Stimulated activated CD4-positive, alpha-beta T cell treated with anti-CD3 and anti-CD28 coated beads, TNF-alpha, amount 100 ng/mL, for 1 hour (primary cell): ENCODE measurements around the gene CDC42EP1.
"Not testable (repeated sequence)": the region's sequence is repeated elsewhere in the genome, so short reads cannot be mapped to it uniquely, and the experiment has no call there.

Source experiments
- DNase-seq, 3 donors: peaks; one replicate each; pipeline ENCODE4 v3.0.0-alpha.2; 2020; ENCODE audit warnings: low read depth in 3 of 3, low spot score in 1 of 3

CDC42EP1 gene

DNA sequence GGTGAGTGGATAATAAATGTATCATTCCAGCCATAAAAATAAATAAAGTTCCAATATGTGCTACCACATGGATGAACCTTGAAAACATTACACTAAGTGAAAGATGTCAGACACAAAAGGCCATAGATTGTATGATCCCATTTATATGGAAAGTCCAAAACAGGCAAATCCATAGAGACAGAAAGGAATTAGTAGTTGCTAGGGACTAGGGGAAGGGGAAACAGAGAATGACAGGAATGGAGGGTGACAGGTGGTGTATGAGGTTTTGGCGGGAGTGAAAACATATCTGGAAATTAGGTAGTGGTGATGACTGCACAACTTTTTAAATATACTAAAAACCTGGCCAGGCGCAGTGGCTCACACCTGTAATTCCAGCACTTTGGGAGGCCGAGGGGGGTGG is 25.8 kb upstream of the CDC42EP1 start:
- DNase-seq: no peak

DNA sequence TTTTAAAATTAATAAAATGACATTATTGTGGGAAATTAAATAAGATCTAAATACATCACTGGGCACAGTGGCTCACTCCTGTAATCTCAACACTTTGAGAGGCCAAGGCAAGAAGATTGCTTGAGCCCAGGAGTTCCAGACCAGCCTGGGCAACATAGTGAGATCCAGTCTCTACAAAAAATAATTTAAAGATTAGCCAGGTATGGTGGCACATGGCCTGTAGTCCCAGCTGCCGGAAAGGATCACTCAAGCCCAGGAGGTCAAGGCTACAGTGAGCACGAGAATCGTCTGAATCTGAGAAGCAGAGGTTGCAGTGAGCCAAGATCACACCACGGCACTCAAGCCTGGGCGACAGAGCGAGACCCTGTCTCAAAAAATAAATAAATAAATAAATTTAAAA is 25.1 kb upstream of the CDC42EP1 start:
- no peak for DNase-seq

DNA sequence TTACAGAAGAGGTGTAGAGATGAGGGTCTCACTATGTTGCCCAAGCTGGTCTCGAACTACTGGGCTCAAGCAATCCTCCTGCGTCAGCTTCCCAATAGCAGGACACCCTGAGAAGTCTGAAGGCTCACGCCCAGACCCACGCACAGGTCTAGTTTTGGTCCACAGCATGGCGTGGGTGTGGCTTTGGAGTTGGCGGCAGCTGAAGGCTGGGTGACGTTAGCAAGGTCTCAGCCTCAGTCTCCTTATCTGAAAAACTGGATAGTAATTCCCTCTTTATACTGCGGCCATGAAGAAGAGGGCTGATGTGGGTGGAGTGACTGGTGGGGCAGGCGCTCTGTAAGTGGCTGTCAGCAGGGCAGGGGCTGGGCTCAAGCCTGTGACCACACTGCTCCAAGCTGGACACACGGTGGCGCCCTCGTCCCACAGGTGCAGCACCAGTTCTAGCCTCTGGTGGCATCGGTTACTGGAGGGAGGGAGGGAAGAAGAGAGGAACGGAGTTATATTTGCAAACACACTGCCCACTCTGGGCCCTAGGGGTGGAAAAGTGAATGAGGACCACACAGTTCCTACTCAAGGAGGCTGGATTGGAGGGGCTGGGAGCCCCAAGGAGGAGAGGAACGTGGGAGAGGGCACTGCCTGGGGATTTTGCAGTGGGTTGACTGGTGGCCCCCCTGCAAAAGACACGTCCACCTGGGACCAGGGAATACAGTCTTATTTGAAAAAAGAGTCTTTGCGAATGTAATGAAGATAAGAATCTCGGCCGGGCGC is 21.5 kb upstream of the CDC42EP1 start:
- peak; percentile 77 to 82 (median 79) for DNase-seq

DNA sequence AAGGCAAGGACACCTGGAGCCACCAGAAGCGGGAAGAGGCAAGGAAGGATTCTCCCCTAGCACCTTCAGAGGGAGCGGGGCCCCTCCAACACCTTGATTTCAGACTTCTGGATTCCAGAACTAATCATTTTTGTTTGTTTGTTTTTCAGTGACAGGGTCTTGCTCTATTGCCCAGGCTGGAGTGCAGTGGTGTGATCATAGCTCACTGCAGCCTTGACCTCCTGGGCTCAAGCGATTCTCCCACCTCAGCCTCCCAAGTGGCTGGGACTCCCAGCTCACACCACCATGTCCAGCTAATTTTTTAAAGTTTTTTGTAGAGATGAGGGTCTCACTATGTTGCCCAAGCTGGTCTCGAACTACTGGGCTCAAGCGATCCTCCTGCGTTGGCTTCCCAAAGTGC is 20.5 kb upstream of the CDC42EP1 start:
- DNase-seq: not testable (repeated sequence)

DNA sequence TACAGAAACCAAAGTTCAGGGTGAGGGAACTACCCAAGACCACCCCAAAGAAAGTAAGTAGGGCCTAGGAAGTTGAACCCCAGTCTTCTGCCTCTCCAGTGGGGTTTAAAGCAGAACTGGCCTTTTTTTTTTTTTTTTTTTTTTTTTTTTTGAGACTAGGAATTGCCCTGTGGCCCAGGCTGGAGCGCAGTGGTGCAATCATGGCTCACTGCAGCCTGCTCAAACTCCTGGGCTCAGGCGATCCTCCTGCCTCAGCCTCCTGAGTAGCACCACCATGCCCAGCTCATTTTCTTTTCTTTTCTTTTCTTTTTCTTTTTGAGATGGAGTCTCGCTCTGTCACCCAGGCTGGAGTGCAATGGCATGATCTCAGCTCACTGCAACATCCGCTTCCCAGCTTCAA is 17.9 kb upstream of the CDC42EP1 start:
- DNase-seq: not testable (repeated sequence)

DNA sequence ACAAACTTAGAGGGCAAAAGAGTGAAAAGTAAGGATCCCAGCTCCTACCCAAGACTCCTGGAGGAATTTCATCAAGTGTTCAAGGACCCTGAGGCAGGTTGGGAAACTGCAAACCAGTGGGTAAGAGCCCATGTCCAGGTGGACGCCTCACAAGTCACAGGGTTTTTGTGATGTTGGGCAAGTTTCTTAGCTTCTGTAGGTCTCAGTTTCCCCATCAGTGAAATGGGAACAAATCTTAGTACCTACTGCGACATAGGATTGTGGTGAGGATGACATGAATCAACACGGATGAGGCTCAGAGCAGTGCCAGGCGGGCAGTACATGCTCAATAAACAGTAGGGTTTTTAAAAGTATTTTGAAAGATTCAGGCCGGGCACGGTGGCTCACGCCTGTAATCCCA is 17.3 kb upstream of the CDC42EP1 start:
- DNase-seq: no peak

DNA sequence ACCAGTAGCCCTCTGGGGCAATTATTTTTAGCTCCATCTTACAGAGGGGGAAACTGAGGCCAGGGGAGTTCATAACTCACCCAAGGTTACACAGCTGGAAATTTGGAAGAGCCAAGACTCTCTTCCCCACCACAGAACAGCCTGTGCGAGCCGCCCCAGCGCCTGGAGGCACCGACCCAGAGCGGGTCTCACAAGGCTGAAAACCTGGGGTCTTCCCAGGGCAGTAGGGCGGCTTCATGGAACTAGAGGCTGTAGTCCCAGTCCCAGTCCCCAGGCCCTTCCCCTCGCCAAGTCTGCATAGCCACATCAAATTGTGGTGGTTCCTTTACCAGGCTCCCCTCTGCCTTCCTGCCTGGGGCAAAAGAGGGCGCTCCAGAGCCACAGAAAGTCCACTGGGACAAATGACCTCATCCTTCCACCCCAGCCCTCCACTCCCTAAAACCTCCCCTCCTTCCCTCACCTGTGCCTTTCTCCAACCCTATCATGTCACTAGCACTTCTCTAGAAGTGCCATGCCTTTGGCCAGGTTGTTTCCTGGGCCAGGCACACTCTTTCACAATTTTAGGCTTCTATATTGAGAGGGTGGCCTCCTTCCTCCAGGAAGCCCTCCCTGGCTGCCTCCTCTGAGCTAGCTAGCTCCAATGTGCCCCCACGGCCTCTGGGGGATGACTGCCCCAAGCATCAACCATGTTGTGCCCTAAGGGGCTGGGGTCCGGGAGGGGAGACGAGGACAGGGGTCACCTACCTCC is 15.2 kb upstream of the CDC42EP1 start:
- no peak for DNase-seq

DNA sequence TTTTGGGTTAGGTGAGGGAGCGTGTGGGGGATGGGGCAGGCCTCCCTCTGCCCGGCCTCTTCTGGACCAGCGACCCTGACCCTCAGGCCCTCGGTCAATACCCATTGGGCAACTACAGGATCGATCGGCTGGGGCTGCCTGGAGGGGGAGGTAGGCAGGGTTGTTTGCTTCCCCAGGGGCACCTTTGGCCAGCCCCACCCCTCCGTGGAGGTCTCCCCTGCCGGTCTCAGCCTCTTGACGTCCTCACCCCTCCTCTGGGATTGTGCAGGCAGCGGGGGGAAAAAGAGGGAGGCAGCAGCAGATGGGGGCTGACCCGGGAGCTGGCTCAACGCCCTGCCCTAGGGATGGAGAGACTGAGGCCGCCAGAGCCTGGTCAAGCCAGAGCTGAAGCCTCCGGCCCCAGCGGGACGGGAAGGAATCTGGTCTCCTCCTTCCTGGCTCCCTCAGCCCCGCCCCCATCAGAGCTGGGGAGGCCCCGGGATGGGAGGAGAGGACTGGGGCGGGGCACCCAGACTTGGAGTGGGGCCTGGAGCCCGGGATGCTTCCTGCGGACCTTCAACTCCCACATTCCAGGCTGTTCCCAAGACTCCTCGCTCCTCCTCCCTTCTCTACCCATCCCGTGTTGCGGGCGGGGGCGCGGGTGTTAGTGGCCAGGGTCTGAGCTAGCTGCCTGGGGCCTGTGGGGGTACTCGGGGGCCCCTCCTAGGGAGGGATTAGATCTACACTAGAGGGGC is 14.4 kb upstream of the CDC42EP1 start:
- DNase-seq: no peak

DNA sequence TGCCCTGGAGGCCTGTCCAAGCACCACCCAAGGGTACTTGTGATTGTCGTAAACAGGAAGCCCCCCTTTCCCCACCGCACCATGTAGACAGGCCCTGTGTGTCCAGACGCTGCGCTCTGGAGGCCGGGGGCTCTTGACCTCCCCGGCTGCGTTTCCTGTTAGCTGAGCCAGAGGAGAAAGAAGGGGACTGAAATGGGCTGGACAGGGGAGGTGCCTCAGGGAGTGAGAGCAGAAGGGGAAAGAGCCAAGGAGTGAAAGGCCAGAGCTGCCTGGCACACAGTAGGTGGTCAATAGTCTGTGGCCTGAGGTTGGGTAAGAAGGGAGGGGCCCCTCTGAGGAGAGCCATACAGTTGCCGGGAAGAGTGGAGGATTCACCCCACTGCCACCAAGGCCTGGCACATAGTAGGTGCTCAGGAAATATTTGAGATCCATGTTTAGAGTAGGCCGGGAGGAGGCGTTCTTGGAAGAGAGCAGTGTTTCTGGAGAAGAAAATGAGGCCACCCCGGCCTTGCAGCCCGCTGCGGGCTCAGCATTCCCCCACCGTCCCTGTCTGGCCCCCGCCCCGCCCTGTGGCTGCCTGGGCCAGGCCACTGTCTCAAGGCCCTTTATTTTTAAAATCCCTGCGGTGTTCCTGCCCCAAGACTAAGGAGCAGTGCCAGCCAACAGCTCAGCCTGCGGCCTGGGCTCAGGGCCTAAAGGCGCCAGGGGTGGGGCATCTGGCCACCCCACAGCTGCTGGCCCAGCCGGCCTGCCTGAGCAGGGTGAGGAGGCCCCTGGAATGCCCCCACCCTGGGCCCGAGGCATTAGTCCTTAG is 13.6 kb upstream of the CDC42EP1 start:
- no peak for DNase-seq

DNA sequence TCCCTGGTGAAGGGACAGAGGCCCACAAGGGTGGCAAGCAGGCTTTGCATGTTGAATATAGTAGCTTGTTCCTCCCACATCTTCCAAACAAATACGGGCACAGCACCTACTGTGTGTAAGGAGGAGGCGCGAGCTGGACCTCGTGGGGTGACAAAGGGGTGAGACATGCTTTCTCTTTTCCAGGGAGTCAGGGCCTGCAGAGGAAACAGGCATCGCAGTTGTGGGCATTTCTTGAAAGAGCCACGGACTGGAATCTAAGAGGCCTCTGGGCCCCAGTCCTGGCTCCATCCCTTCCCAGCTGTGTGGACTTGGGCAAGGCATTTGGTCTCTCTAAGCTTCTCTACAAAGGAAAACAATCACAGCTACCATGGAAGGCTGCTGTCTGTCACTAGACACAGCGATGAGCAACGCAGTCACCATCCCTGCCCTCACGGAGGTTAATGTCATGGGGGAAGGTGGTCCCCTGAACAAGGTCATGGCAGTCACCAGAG is 13.0 kb upstream of the CDC42EP1 start:
- no peak for DNase-seq

DNA sequence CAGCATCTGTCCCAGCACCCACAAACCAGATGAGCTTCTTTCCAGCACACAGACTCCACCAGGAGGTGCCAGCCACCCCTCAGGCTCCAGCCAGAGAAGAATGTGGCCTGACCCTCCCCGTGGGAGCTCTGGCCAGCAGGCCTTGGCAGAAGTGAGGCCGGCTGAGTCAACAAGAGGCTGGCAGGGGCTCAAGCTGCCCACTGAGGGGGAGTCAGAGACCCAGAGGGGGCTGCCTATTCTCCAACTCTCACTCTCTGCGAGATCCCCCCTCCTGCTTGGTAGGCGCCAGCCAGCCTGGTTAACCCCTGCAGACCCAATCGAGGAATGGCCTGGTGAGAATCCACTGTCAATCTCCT is 10.6 kb upstream of the CDC42EP1 start:
- no peak for DNase-seq

DNA sequence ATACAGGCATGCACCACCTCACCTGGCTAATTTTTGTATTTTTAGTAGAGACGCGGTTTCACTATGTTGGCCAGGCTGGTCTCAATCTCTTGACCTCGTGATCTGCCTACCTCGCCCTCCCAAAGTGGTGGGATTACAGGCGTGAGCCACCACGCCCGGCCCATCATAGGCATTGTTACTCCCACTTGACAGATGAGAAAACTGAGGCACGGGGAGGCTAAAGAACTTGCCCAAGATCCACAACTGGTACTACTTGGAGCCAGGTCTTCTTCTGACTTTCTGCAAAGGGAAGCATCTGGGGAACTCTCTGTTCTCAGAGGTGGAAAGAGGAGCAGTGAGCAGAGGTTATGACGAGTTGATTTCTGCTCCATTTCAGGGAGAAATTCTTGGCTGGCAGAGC is 9.4 kb upstream of the CDC42EP1 start:
- not testable (repeated sequence) for DNase-seq

DNA sequence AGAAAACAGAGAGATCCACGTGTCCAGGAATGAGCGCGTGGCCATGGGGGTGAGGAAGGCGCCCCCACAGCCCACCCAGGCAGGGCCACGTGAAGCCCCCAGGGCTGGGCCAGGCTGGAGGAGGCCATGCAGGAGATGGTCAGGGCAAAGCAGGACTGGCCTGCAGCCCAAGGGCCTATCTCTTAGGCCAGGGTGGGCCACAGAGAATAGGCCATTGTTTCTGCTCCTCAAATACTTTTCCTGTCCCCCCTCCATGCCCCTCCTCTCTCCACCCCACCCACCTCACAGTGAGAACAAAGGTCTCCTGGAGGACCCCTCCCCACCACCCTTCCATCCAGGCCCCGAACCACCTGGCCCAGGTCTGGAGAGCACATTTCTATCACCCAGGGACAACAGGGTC is 8.3 kb upstream of the CDC42EP1 start:
- no peak for DNase-seq

DNA sequence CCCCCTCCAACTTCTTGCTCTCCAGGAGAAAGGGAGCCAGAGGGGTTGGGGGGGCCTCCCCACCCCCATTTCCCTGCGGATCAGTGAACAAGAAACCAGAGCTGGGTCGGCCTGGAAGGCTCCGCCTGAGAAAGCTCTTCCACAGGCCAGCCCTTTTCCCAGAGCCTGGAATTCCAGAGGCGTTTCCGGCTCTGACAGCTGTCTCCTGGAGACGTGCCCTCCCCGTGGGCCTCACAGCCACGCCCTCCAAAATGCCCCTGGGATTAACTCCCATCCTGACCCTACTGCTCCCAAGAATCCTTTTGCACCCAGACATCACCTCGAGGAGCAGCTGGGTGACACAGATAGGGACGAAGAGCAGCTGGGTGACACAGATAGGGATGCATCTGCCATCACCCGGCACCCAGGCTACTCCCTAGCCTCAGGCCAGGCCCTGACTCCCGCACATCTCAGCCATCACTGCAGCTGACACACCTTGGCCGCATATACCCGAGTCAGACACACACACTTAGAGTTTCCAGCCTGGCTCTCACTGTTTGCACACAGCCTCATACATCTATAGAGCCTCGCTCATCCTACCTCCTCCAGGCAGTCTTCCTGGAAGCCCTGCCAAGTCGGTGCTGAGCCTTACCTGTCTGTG is 7.6 kb upstream of the CDC42EP1 start:
- no peak for DNase-seq

DNA sequence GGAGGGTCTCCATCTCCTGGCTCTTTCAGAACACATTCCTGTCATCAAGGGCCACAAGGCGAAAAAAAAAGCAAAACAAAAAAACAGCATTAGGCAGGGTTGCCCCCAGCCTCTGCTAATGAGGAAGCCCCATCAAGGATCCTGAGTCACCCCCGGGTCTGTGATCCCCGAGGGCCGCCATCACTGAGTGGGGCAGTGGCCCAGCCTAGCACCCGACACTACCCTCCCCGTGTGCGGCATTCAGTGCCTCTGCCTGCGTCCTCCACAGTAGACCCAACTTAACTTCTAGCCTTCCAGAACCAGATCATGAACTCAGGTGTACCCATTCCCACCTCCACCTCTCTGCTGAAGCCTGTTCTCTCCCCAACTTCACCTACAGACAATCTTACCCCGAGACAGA is 6.6 kb upstream of the CDC42EP1 start:
- DNase-seq: no peak

DNA sequence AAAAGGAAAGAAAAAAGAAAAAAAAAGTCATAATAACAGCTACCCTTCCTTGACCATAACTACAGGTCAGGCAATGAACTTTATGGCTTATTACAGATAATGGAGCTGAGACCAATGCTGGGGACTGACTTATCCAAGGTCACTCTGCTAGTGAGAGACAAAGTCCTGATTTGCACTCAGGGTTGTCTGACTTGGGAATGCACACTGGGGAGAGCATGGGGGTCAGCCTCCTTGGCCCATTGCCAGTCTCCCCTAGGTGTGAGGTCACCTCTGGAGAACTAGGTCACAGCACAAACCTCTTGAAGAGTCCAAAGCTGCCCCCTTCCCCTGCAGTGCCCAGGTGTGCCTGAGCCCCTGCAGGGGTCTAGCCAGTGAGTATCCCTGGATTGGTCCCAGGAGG is 5.3 kb upstream of the CDC42EP1 start:
- DNase-seq: no peak

DNA sequence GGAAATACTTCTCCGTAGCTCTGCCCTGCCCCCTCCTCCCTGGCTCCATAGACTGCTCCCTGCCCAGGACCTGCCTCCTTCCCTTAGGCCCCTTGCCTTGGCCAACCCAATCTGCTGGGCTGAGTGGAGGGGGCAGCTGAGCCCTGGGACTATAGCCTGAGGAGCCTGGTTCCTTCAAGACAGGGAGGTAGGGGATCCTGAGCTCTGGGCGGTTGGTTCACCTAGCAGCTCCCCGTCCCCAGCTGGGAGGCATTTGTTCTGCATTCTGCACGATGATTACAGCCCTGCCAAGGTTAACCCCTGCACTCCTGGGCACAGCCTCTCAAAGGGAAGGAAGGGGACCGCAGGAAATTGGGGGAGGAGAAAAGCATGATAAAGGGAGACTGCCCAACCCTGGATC is 3.6 kb upstream of the CDC42EP1 start:
- DNase-seq: no peak

DNA sequence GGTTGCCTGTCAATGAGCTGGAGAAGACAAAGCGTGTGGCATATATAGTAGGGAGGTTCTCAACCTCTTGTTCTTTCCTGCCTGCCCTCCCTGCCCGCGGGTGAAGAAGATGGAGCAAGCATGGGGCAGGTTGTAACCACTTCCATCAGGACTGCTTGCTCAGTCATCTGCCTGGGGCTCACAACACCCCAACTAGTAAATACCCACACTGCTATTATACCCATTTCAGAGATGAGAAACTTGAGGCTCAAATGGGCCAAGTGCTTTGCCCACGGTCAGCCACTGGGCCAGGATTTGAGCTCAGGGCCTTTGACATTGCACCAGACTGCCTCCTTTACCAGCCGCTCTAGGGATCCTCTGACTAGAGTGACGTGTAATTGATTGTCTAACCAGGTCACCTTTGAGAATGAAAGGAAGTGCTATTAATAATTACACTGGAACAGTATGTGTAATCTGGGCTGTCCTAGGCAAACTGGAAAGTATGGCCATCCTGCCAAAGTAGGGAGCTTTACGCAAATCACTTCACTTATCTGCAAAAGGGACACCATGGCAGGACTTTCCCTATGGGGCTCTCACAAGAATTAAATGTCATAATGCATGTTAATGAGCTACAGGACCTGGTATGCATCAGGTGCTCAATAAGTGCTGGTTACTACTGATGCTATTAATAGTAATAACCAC is 2.8 kb upstream of the CDC42EP1 start:
- DNase-seq: no peak

DNA sequence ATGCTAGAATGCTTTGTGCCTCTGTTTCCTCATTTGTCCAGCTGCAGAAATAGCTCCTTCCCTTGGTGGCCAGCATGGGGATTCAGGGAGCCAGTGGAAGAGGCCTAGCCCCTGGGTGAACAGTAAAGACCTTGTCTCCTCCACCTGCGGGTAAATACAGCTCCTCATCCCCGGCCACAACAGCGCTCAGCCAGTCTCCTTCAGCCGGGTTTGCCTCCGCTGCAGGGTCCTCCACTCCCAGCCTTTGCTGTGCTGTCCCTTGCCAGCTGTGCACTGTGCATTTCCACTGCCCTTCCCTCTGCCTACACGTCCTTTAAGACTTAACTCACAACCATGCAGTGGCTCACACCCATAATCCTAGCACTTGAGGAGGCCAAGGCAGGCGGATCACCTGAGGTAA is 1.5 kb upstream of the CDC42EP1 start:
- DNase-seq: no peak

DNA sequence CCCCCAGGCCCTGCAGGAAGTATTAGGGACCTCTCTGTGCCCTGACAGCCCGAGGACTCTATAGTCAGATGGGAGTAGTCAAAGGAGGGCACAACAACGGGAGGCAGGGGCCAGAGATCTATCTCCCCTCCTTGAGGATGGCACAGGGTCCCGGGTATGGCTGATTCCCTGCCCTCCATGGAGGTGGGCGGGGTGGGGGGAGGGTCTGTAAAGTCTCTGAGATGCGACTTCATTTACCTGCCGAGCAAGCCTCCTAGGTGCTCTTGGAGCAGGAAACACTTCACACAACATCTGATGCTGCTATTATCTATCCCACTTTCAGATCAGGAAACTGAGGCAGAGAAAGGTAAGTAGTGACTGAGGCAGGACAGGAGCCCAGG is 769 bp upstream of the CDC42EP1 start:
- DNase-seq: no peak
